Kidney (tissue), 14 donors: Measurements from ENCODE around the gene TGM6. TPM values are rescaled to one million over a fixed set of nuclear protein-coding genes. Genes with fewer than 3 reads are reported as not detected.

Source experiments
- DNase-seq, 5 donors: peaks; one replicate each; pipeline ENCODE4 v3.0.0-alpha.2; 2013 to 2020
- FAIRE-seq: peaks from 2 replicates; lab custom pipeline; 2012; peaks lifted over from hg19 to GRCh38; lab: Jason Lieb, UNC
- H3K27ac ChIP-seq, 2 donors: one replicate each; pipeline ENCODE4 v1.7.0; 2013; ENCODE audit warnings: low read depth in 2 of 2, low read length in 2 of 2, inconsistent platforms in 1 of 2
- H3K27me3 ChIP-seq: one replicate; pipeline ENCODE4 v1.7.1; 2013; ENCODE audit warnings: low read length, inconsistent platforms; ENCODE audit not compliant: control insufficient read depth, insufficient read depth
- H3K36me3 ChIP-seq, 3 donors: one replicate each; pipeline versions ENCODE4 v1.7.0 to v1.7.1; 2013; ENCODE audit warnings: low read length in 3 of 3, control low read depth in 1 of 3, inconsistent platforms in 1 of 3; ENCODE audit not compliant: insufficient read depth in 3 of 3, control insufficient read depth in 2 of 3
- H3K4me1 ChIP-seq, 3 donors: one replicate each; pipeline versions ENCODE4 v1.7.0 to v1.7.1; 2013; ENCODE audit warnings: low read length in 3 of 3, inconsistent platforms in 1 of 3, low read depth in 1 of 3; ENCODE audit not compliant: control insufficient read depth in 2 of 3, insufficient read depth in 2 of 3
- H3K4me3 ChIP-seq, 3 donors: one replicate each; pipeline versions ENCODE4 v1.7.0 to v1.8.1; 2013; ENCODE audit warnings: low read length in 3 of 3, control low read depth in 1 of 3, inconsistent platforms in 1 of 3
- H3K9ac ChIP-seq, 3 donors: one replicate each; pipeline versions ENCODE4 v1.7.0 to v1.7.1; 2013; ENCODE audit warnings: low read length in 3 of 3, control low read depth in 1 of 3, inconsistent platforms in 1 of 3
- H3K9me3 ChIP-seq, 3 donors: one replicate each; pipeline versions ENCODE4 v1.7.0 to v1.7.1; 2013; ENCODE audit warnings: low read length in 3 of 3, control low read depth in 1 of 3, inconsistent platforms in 1 of 3; ENCODE audit not compliant: control insufficient read depth in 2 of 3, insufficient read depth in 1 of 3
- intact Hi-C: fragments of 100-400 bp; cut with DNase I; formaldehyde crosslinking; loops from one replicate; pipeline ENCODE4 v1.11.1; 2022
- polyA plus RNA-seq: library from polyadenylated mRNA; stranded (reverse); fragments of 350-450 nt; fragmentation: Illumina TruSeq; extraction: RNeasy Lipid Tissue Mini Kit (QIAGEN cat#74804); gene quantifications from one replicate; pipeline ENCODE4 v1.2.3, GENCODE V29; 2014; ENCODE audit warnings: low read depth, low replicate concordance; ENCODE audit not compliant: insufficient read depth
- total RNA-seq: library from RNA; stranded (reverse); fragmentation: NEBNext Ultra II Directional; extraction: Animal tissue kit (Norgen Biotek cat#: 25700); gene quantifications from one replicate; pipeline ENCODE4 v1.2.1, GENCODE V29; 2021
- TF ChIP-seq, protein P1 (sequence below): IDR thresholded peaks from 3 replicates; pipeline ENCODE4 v1.5.1; 2012; ENCODE audit warnings: mild to moderate bottlenecking, moderate library complexity, borderline replicate concordance; ENCODE audit not compliant: insufficient read depth; ENCODE audit errors: extremely low read depth
- donor health status: control.
- donor health status: control.
- donor health status: control.
- donor health status: control.
- donor health status: control.
- donor health status: DM: yes; HTN: yes; CAD: no.
- donor health status: Normal renal cell carcinoma (clear cell type).

Gene TGM6
- total and polyA plus RNA-seq, 2 donors from 2014 or later = not detected

DNA sequence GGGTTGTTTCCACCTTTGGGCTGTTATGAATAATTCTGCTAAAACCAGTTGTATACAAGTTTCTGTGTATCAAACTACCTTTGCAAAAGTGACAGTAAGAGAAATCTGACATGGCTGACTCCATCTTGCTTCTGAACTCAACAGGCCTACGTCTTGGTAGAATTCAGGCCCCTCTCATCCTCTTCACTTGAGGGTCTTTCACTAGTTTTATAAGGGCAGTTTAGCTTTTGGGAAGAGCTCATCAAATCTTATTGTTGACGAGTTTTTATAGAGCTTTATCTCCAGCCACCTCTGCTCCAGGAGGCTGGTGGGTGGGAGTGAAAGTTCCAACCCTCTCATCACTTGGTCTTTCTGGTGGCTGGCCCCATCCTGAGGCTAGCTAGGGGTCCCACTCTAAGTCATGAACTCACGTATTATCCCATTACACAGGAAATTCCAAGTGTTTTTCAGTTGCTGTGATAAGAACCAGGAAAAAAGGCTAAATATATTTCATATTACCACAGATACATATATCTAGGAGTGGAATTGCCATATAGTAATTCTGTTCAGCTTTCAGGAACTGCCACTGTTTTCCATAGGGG is 78.3 kb downstream of the TGM6 start:
- no peak for DNase-seq
- no peak overlapping the region for H3K9ac ChIP-seq
- TF ChIP-seq, protein P1, sequence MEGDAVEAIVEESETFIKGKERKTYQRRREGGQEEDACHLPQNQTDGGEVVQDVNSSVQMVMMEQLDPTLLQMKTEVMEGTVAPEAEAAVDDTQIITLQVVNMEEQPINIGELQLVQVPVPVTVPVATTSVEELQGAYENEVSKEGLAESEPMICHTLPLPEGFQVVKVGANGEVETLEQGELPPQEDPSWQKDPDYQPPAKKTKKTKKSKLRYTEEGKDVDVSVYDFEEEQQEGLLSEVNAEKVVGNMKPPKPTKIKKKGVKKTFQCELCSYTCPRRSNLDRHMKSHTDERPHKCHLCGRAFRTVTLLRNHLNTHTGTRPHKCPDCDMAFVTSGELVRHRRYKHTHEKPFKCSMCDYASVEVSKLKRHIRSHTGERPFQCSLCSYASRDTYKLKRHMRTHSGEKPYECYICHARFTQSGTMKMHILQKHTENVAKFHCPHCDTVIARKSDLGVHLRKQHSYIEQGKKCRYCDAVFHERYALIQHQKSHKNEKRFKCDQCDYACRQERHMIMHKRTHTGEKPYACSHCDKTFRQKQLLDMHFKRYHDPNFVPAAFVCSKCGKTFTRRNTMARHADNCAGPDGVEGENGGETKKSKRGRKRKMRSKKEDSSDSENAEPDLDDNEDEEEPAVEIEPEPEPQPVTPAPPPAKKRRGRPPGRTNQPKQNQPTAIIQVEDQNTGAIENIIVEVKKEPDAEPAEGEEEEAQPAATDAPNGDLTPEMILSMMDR = no peak
- no peaks in the 10 kb centered on the region for H3K9me3 ChIP-seq
- intact Hi-C loops = no loop called here
- no peaks in the 10 kb centered on the region for H3K4me1 ChIP-seq
- no peak for FAIRE-seq
- H3K36me3 ChIP-seq = peaks cover 17 to 43% (median 25%) of the 10 kb centered on the region in 3 donors
- no peak overlapping the region for H3K4me3 ChIP-seq
- no peak overlapping the region for H3K27ac ChIP-seq
- H3K27me3 ChIP-seq = no peaks in the 10 kb centered on the region

DNA sequence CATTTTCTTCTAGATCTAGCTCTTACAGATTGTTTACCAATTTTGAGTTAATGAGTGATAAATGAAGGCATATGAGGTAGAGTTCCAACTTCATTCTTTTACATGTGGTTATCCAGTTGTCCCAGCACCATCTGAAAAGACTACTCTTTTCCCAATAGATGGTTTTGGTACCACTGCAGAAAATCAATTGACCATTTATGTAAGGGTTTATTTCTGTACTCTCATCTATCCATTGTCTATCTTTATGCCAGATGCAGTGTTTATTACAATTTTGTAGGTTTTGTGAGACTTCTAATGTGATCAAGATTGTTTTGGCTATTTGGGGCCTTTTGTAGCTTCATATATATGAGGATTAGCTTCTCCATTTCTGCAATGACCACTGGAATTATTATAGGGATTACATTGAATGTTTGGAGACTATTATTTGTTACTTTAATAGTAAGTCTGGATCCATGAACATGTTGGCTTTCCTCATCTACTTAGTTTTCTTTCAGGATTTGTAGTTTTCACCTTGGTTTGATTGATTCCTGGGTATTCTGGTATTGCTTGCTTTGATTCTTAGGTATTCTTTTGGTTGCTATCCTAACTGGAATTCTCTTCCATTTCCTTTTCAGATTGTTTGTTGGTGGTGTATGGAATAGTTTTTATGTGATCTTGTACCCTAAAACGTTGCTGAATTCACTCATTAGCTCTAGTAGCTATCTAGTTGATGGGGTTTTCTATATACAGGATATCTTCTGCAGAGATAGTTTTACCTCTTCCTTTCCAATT is 79.5 kb downstream of the TGM6 start:
- Histone ChIP-seq H3K9me3 (no peaks in the 10 kb centered on the region), H3K36me3 (peaks cover 18 to 54% (median 30%) of the 10 kb centered on the region in 3 donors), H3K4me1 (no peaks in the 10 kb centered on the region), H3K27ac (no peak overlapping the region), H3K4me3 (no peak overlapping the region), H3K9ac (no peak overlapping the region), H3K27me3 (no peaks in the 10 kb centered on the region)
- FAIRE-seq = no peak
- no peak for DNase-seq
- intact Hi-C loops = no loop called here
- TF ChIP-seq, protein P1 = no peak

DNA sequence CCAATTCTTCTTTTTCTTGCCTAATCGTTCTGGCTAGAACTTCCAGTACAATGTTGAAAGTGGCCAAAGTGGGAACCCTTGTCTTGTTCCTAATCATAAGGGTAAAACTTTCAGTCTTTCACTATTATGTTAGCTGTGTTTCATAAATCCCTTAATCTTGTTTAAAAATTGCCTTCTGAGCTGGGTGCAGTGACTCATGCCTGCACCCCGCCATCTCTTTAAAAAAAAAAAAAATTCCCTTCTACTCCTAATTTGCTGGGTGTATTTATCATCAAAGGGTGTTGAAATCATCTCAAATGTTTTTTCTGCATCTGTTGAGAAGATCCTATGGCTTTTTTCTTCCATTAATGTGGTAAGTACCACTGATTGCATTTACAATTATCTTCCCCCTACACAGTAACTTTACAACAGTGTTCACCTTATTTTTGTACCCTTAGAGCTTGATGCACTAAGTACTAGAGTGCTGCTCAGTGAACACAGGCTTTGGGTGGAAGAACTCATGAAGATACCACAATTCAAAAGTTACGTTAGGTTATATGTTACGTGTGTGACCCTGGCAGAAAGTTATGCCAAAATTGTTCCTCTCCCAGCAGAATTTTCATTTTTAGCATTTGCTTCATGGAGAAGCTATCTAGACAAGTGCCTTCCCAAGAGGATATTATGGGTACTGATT is 80.2 kb downstream of the TGM6 start:
- intact Hi-C loops = no loop called here
- no peaks in the 10 kb centered on the region for H3K4me1 ChIP-seq
- H3K9ac ChIP-seq = no peak overlapping the region
- no peak overlapping the region for H3K4me3 ChIP-seq
- peaks cover 21 to 54% (median 35%) of the 10 kb centered on the region in 3 donors for H3K36me3 ChIP-seq
- DNase-seq (no peak), FAIRE-seq (no peak)
- no peaks in the 10 kb centered on the region for H3K9me3 ChIP-seq
- TF ChIP-seq, protein P1 = no peak
- H3K27me3 ChIP-seq = no peaks in the 10 kb centered on the region
- no peak overlapping the region for H3K27ac ChIP-seq
